Astrocyte (in vitro differentiated cells and primary cell): Measurements from ENCODE around the gene EPHB1. TPM values are rescaled to one million over a fixed set of nuclear protein-coding genes. Genes with fewer than 3 reads are reported as not detected.

ENCODE experiments used
- DNase-seq: peaks from one replicate; pipeline ENCODE4 v3.0.0-alpha.2; 2010; ENCODE audit warnings: low read depth
- FAIRE-seq: peaks from 2 replicates; lab custom pipeline; 2011; peaks lifted over from hg19 to GRCh38; lab: Jason Lieb, UNC
- H2AFZ ChIP-seq: 2 replicates; pipeline ENCODE4 v1.6.0; 2012; ENCODE audit warnings: low read depth, low read length, inconsistent platforms
- H3K27ac ChIP-seq: 2 replicates; pipeline ENCODE4 v1.5.1; 2011; ENCODE audit warnings: low read depth, low read length, inconsistent platforms
- H3K27me3 ChIP-seq: 2 replicates; pipeline ENCODE4 v1.6.0; 2011; ENCODE audit warnings: low read length, inconsistent platforms; ENCODE audit not compliant: insufficient read depth
- H3K36me3 ChIP-seq: 2 replicates; pipeline ENCODE4 v1.5.1; 2011; ENCODE audit warnings: low read length, inconsistent platforms; ENCODE audit not compliant: insufficient read depth
- H3K4me1 ChIP-seq: 2 replicates; pipeline ENCODE4 v1.5.1; 2011; ENCODE audit warnings: low read length, inconsistent platforms; ENCODE audit not compliant: insufficient read depth
- H3K4me2 ChIP-seq: 2 replicates; pipeline ENCODE4 v1.6.0; 2012; ENCODE audit warnings: low read length, inconsistent platforms
- H3K4me3 ChIP-seq: 2 replicates; pipeline ENCODE4 v1.5.1; 2011; ENCODE audit warnings: low read depth, mild to moderate bottlenecking, low read length, inconsistent platforms; ENCODE audit not compliant: insufficient read depth
- H3K79me2 ChIP-seq: 2 replicates; pipeline ENCODE4 v1.6.0; 2012; ENCODE audit warnings: mild to moderate bottlenecking, low read length, inconsistent platforms; ENCODE audit not compliant: insufficient read depth
- H3K9ac ChIP-seq: 2 replicates; pipeline ENCODE4 v1.6.0; 2012; ENCODE audit warnings: mild to moderate bottlenecking, low read length, inconsistent platforms
- H3K9me3 ChIP-seq: 2 replicates; pipeline ENCODE4 v1.5.1; 2012; ENCODE audit warnings: low read depth, mild to moderate bottlenecking, low read length, inconsistent platforms; ENCODE audit not compliant: insufficient read depth
- H4K20me1 ChIP-seq: 2 replicates; pipeline ENCODE4 v1.6.0; 2012; ENCODE audit warnings: low read length, inconsistent platforms; ENCODE audit not compliant: insufficient read depth
- H3K27ac Mint-ChIP-seq: one replicate; pipeline ENCODE4 v1.8.0; 2021; ENCODE audit warnings: mild to moderate bottlenecking, mixed read lengths; ENCODE audit not compliant: unreplicated experiment
- H3K27me3 Mint-ChIP-seq: one replicate; pipeline ENCODE4 v1.8.0; 2021; ENCODE audit warnings: low read depth, mixed read lengths; ENCODE audit not compliant: unreplicated experiment
- H3K36me3 Mint-ChIP-seq: one replicate; pipeline ENCODE4 v1.8.0; 2021; ENCODE audit warnings: low read depth, mixed read lengths; ENCODE audit not compliant: unreplicated experiment
- H3K4me1 Mint-ChIP-seq: one replicate; pipeline ENCODE4 v1.8.0; 2021; ENCODE audit warnings: low read depth, mixed read lengths; ENCODE audit not compliant: unreplicated experiment
- H3K4me3 Mint-ChIP-seq: one replicate; pipeline ENCODE4 v1.8.0; 2021; ENCODE audit warnings: mild to moderate bottlenecking, moderate library complexity, mixed read lengths; ENCODE audit not compliant: unreplicated experiment
- H3K9me3 Mint-ChIP-seq: one replicate; pipeline ENCODE4 v1.8.0; 2021; ENCODE audit warnings: mild to moderate bottlenecking, mixed read lengths; ENCODE audit not compliant: unreplicated experiment
- EZH2 ChIP-seq: IDR thresholded peaks from 2 replicates; pipeline ENCODE4 v1.6.1; 2012; ENCODE audit warnings: mild to moderate bottlenecking, low read length, inconsistent platforms; ENCODE audit not compliant: insufficient read depth
- total RNA-seq: library from RNA; stranded (reverse); gene quantifications from 2 replicates; pipeline ENCODE4 v1.2.1, GENCODE V29; 2021
- TF ChIP-seq, protein P1 (sequence below): IDR thresholded peaks from 2 replicates; pipeline ENCODE4 v1.5.1; 2011; ENCODE audit warnings: low read depth, mild to moderate bottlenecking, inconsistent platforms, low read length, moderate library complexity; ENCODE audit not compliant: insufficient read depth

Gene EPHB1
- total RNA-seq, 1 donor from 2014 or later, result 4.1 TPM

DNA sequence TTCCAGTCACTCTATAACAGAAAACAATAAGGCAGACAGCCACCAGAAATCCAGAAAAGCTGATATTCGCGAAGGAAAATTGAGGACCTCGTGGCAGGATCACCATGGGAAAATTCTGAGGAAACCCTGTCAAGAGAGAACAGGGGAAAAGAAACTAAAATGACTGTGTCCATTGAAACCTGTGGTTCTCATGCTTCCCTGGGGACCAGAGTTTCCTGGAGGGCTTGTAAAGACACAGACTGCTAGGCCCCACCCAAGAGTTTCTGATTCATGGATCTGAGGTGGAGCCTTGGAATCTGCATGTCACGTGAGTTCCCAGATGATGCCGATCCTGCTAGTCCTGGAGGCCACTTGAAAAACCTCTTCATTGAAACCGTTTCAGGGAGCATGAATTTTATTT lies 420.5 kb downstream of the EPHB1 start:
- Mint-ChIP-seq H3K36me3 (no peaks in the 10 kb centered on the region), H3K27me3 (peaks cover 5% of the 10 kb centered on the region), H3K4me1 (no peaks in the 10 kb centered on the region), H3K27ac (no peak overlapping the region), H3K9me3 (no peaks in the 10 kb centered on the region), H3K4me3 (no peak overlapping the region)
- no peaks in the 10 kb centered on the region for H3K27me3 ChIP-seq
- H3K9me3 ChIP-seq, result no peaks in the 10 kb centered on the region
- H3K79me2 ChIP-seq, result no peaks in the 10 kb centered on the region
- no peak overlapping the region for H3K27ac ChIP-seq
- H3K9ac ChIP-seq, result no peak overlapping the region
- no peak for DNase-seq
- FAIRE-seq, result no peak
- H3K36me3 ChIP-seq, result no peaks in the 10 kb centered on the region
- no peaks in the 10 kb centered on the region for H4K20me1 ChIP-seq
- no peak for TF ChIP-seq EZH2
- TF ChIP-seq, protein P1, sequence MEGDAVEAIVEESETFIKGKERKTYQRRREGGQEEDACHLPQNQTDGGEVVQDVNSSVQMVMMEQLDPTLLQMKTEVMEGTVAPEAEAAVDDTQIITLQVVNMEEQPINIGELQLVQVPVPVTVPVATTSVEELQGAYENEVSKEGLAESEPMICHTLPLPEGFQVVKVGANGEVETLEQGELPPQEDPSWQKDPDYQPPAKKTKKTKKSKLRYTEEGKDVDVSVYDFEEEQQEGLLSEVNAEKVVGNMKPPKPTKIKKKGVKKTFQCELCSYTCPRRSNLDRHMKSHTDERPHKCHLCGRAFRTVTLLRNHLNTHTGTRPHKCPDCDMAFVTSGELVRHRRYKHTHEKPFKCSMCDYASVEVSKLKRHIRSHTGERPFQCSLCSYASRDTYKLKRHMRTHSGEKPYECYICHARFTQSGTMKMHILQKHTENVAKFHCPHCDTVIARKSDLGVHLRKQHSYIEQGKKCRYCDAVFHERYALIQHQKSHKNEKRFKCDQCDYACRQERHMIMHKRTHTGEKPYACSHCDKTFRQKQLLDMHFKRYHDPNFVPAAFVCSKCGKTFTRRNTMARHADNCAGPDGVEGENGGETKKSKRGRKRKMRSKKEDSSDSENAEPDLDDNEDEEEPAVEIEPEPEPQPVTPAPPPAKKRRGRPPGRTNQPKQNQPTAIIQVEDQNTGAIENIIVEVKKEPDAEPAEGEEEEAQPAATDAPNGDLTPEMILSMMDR, result no peak
- no peaks in the 10 kb centered on the region for H3K4me1 ChIP-seq
- H3K4me2 ChIP-seq, result no peak overlapping the region
- no peak overlapping the region for H2AFZ ChIP-seq
- no peak overlapping the region for H3K4me3 ChIP-seq

DNA sequence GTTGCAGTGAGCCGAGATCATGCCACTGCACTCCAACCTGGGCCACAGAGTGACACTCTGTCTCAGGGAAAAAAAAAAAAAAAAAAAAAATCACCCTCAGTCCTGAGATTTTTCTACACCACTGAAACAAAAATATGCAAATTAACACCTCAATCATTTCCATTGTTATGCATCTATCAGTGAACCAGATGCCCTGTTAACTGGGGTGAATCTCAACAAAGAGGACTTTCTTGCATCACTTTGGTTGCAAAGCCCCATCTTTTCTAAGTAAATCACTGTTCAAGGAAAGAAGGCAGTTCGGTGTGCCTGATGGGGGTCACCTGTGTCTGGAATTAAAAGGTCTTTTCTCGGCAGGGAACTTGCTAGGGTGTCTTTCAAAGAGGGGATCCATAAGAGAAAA lies 421.6 kb downstream of the EPHB1 start:
- H3K4me3 Mint-ChIP-seq, result no peak overlapping the region
- no peaks in the 10 kb centered on the region for H3K4me1 Mint-ChIP-seq
- Histone ChIP-seq H3K9me3 (no peaks in the 10 kb centered on the region), H3K4me3 (no peak overlapping the region), H2AFZ (no peak overlapping the region), H3K9ac (no peak overlapping the region), H3K4me1 (no peaks in the 10 kb centered on the region), H3K4me2 (no peak overlapping the region), H3K27me3 (no peaks in the 10 kb centered on the region), H3K79me2 (no peaks in the 10 kb centered on the region), H3K36me3 (no peaks in the 10 kb centered on the region), H3K27ac (no peak overlapping the region), H4K20me1 (no peaks in the 10 kb centered on the region)
- H3K36me3 Mint-ChIP-seq, result no peaks in the 10 kb centered on the region
- H3K27me3 Mint-ChIP-seq, result peaks cover 5% of the 10 kb centered on the region
- no peak for FAIRE-seq
- no peaks in the 10 kb centered on the region for H3K9me3 Mint-ChIP-seq
- no peak for DNase-seq
- TF ChIP-seq EZH2, result no peak
- TF ChIP-seq, protein P1, result no peak
- H3K27ac Mint-ChIP-seq, result no peak overlapping the region

DNA sequence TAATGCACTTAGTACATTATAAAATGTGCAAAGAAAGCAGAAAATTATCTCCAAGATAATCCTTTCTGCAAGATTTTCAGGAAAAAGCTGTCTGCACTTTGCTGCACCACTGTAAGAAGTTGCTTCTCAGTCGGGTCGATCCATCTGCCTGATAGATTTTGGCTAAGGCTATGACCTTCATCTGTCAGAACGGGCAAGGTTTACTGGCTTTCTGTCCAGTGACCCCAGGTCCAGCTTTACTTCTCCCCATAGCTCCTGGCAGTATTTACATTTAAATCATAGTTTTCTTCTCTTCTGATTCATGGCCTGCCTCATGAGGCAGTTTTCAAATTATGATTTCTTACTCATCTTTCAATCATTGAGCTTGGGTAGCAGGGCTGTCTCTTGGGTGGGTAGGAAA lies 422.7 kb downstream of the EPHB1 start:
- Mint-ChIP-seq H3K4me1 (no peaks in the 10 kb centered on the region), H3K4me3 (no peak overlapping the region), H3K9me3 (no peaks in the 10 kb centered on the region), H3K27me3 (peaks cover 5% of the 10 kb centered on the region), H3K27ac (no peak overlapping the region), H3K36me3 (no peaks in the 10 kb centered on the region)
- Histone ChIP-seq H3K4me3 (no peak overlapping the region), H3K9ac (no peak overlapping the region), H3K27me3 (no peaks in the 10 kb centered on the region), H4K20me1 (no peaks in the 10 kb centered on the region), H3K79me2 (no peaks in the 10 kb centered on the region), H2AFZ (no peak overlapping the region), H3K4me2 (no peak overlapping the region), H3K9me3 (no peaks in the 10 kb centered on the region), H3K36me3 (no peaks in the 10 kb centered on the region), H3K4me1 (no peaks in the 10 kb centered on the region), H3K27ac (no peak overlapping the region)
- FAIRE-seq (no peak), DNase-seq (no peak)
- TF ChIP-seq, protein P1, result no peak
- no peak for TF ChIP-seq EZH2
